Gastrocnemius medialis (tissue), 4 donors: ENCODE measurements around the gene EFHD2. TPM values are rescaled to one million over a fixed set of nuclear protein-coding genes. Genes with fewer than 3 reads are reported as not detected.

Experiments used
- ATAC-seq, 2 donors: fragments of 150-250 bp; one replicate each; pipeline ENCODE4 v1.9.1; 2016
- DNase-seq, 2 donors: peaks; one replicate each; pipeline ENCODE4 v3.0.0-alpha.2; 2019
- H3K27ac ChIP-seq, 4 donors: fragments of 200-600 bp; sonication (generic); 1 replicate in 1 of 4; 2 replicates in 3 of 4; pipeline ENCODE4 v1.5.1; 2016 to 2018; ENCODE audit warnings: mild to moderate bottlenecking in 2 of 4, moderate library complexity in 1 of 4
- H3K27me3 ChIP-seq, 3 donors: fragments of 200-600 bp; sonication (generic) in 2 of 3; 1 replicate in 1 of 3; 2 replicates in 2 of 3; pipeline versions ENCODE4 v1.5.1 to v1.6.0; 2016 to 2019; ENCODE audit warnings: mild to moderate bottlenecking in 1 of 3, moderate library complexity in 1 of 3
- H3K36me3 ChIP-seq, 2 donors: fragments of 200-600 bp; sonication (generic) in 1 of 2; one replicate each; pipeline ENCODE4 v1.5.1; 2017 to 2018
- H3K4me1 ChIP-seq, 2 donors: fragments of 200-600 bp; sonication (generic) in 1 of 2; one replicate each; pipeline ENCODE4 v1.5.1; 2016 to 2017; ENCODE audit warnings: mild to moderate bottlenecking in 2 of 2
- H3K4me3 ChIP-seq, 4 donors: fragments of 200-600 bp; sonication (generic) in 3 of 4; 1 replicate in 1 of 4; 2 replicates in 3 of 4; pipeline ENCODE4 v1.5.1; 2016 to 2019; ENCODE audit warnings: mild to moderate bottlenecking in 2 of 4
- H3K9me3 ChIP-seq, 3 donors: fragments of 200-600 bp; sonication (generic) in 2 of 3; 1 replicate in 1 of 3; 2 replicates in 2 of 3; pipeline ENCODE4 v1.5.1; 2016 to 2019
- CTCF ChIP-seq, 5 experiments: fragments of 450-650 bp in 3 of 5; fragments of 200-600 bp in 2 of 5; sonication (generic) in 2 of 5; IDR thresholded peaks in 4 of 5; conservative IDR thresholded peaks in 1 of 5; 1 replicate in 4 of 5; 2 replicates in 1 of 5; pipeline ENCODE4 v1.5.1; 2016 to 2019; ENCODE audit warnings: antibody characterized with exemption in 5 of 5, mild to moderate bottlenecking in 3 of 5, moderate library complexity in 3 of 5
- POLR2A ChIP-seq, 2 donors: fragments of 450-650 bp; IDR thresholded peaks; one replicate each; pipeline ENCODE4 v1.6.1; 2017; ENCODE audit warnings: antibody characterized with exemption in 2 of 2, mild to moderate bottlenecking in 2 of 2, moderate library complexity in 2 of 2
- in situ Hi-C, 4 donors: fragments of 200-750 bp; cut with MboI; loops; one replicate each; pipeline versions ENCODE4 v1.15.0 to v1.8.0; 2017; ENCODE audit warnings: low sequenced_read_pairs in 4 of 4
- intact Hi-C: fragments of 100-400 bp; cut with DNase I; formaldehyde crosslinking; loops from one replicate; pipeline ENCODE4 v1.15.1; 2023; ENCODE audit warnings: low total_unique reads
- total RNA-seq, 4 donors: library from RNA; depleted of rRNA; stranded (reverse); fragments of >200 nt; gene quantifications; one replicate each; pipeline versions ENCODE4 v1.1.0 to v1.2.3, GENCODE V29; 2016

The EFHD2 gene
- total RNA-seq, 4 donors from 2014 or later, result 2.9 to 8.1 (median 5.3) TPM

- intact Hi-C loops (no loop called here), in situ Hi-C loops (no loop called here)
- Histone ChIP-seq H3K36me3 (no peaks in the 10 kb centered on the region), H3K27me3 (peaks cover 5 to 10% (median 7%) of the 10 kb centered on the region in 3 donors), H3K9me3 (no peaks in the 10 kb centered on the region), H3K4me1 (no peaks in the 10 kb centered on the region), H3K4me3 (no peak overlapping the region), H3K27ac (no peak overlapping the region)
- DNase-seq (no peak), ATAC-seq (no peak)
- TF ChIP-seq POLR2A (IDR thresholded peaks at IDR 0.05) (no peak), CTCF (IDR thresholded peaks at IDR 0.05 in 4 of 5, conservative IDR thresholded peaks at IDR 0.05 in 1 of 5) (no peak)
These were observed 18.3 kb upstream of the EFHD2 start for GRCh38 chr1:15391366-15391765.

GRCh38 chr1:15393475-15394257 is 16.0 kb upstream of the EFHD2 start:
- Histone ChIP-seq H3K36me3 (no peaks in the 10 kb centered on the region), H3K27ac (no peak overlapping the region), H3K4me1 (no peaks in the 10 kb centered on the region), H3K9me3 (no peaks in the 10 kb centered on the region), H3K27me3 (no peaks in the 10 kb centered on the region), H3K4me3 (no peak overlapping the region)
- ATAC-seq (no peak), DNase-seq (no peak)
- TF ChIP-seq CTCF (IDR thresholded peaks at IDR 0.05 in 4 of 5, conservative IDR thresholded peaks at IDR 0.05 in 1 of 5) (no peak), POLR2A (IDR thresholded peaks at IDR 0.05) (no peak)
- in situ Hi-C loops, result no loop called here
- intact Hi-C loops, result no loop called here

- H3K4me3 ChIP-seq, result no peak overlapping the region
- no peak for TF ChIP-seq POLR2A (IDR thresholded peaks at IDR 0.05)
- DNase-seq, result no peak
- intact Hi-C loops, result no loop called here
- no peaks in the 10 kb centered on the region for H3K27me3 ChIP-seq
- ATAC-seq, result no peak
- H3K4me1 ChIP-seq, result no peaks in the 10 kb centered on the region
- in situ Hi-C loops, result no loop called here
- H3K9me3 ChIP-seq, result no peaks in the 10 kb centered on the region
- no peaks in the 10 kb centered on the region for H3K36me3 ChIP-seq
- no peak overlapping the region for H3K27ac ChIP-seq
These were observed 15.4 kb upstream of the EFHD2 start for GRCh38 chr1:15394258-15394690.

- intact Hi-C loops (no loop called here), in situ Hi-C loops (no loop called here)
- Histone ChIP-seq H3K36me3 (no peaks in the 10 kb centered on the region), H3K27me3 (no peaks in the 10 kb centered on the region), H3K9me3 (peaks cover 0 to 3% (median 0%) of the 10 kb centered on the region in 3 donors), H3K4me1 (no peaks in the 10 kb centered on the region), H3K27ac (no peak overlapping the region), H3K4me3 (no peak overlapping the region)
- DNase-seq (no peak), ATAC-seq (no peak)
- TF ChIP-seq POLR2A (IDR thresholded peaks at IDR 0.05), result no peak
- TF ChIP-seq CTCF (IDR thresholded peaks at IDR 0.05 in 4 of 5, conservative IDR thresholded peaks at IDR 0.05 in 1 of 5), result no peak
These were observed 12.5 kb upstream of the EFHD2 start for GRCh38 chr1:15397236-15397635.

GRCh38 chr1:15399710-15400109 is 10.0 kb upstream of the EFHD2 start:
- Histone ChIP-seq H3K9me3 (peaks cover 0 to 3% (median 0%) of the 10 kb centered on the region in 3 donors), H3K27ac (no peak overlapping the region), H3K36me3 (no peaks in the 10 kb centered on the region), H3K4me3 (no peak overlapping the region), H3K4me1 (no peaks in the 10 kb centered on the region), H3K27me3 (no peaks in the 10 kb centered on the region)
- DNase-seq (no peak), ATAC-seq (no peak)
- intact Hi-C loops, result no loop called here
- in situ Hi-C loops, result no loop called here
- TF ChIP-seq POLR2A (IDR thresholded peaks at IDR 0.05), result no peak
- no peak for TF ChIP-seq CTCF (IDR thresholded peaks at IDR 0.05 in 4 of 5, conservative IDR thresholded peaks at IDR 0.05 in 1 of 5)
